ENCODE results near the gene PDIA5.

Gene PDIA5

GRCh38 chr3:123155471-123156011 lies 88.7 kb downstream of the PDIA5 start:
- Histone ChIP-seq H3K4me1 (ENCODE audit: insufficient read depth, low read length) (no peaks in the 10 kb centered on the region; the same call in 1 of the 2 replicates), H3K27me3 (ENCODE audit: insufficient read depth, low read length) (no peaks in the 10 kb centered on the region), H3K9ac (ENCODE audit: low read depth, low read length) (no peak overlapping the region), H3K9me3 (ENCODE audit: insufficient read depth, low read depth, low read length) (no peaks in the 10 kb centered on the region), H3K27ac (ENCODE audit: low read length) (no peak overlapping the region), H3K4me3 (ENCODE audit: low read length) (no peak overlapping the region), H3K36me3 (ENCODE audit: insufficient read depth, low read depth, low read length) (peaks cover 62% of the 10 kb centered on the region)

- Histone ChIP-seq H3K4me3 (ENCODE audit: low read length) (no peak overlapping the region), H3K36me3 (ENCODE audit: insufficient read depth, low read depth, low read length) (peaks cover 62% of the 10 kb centered on the region), H3K27ac (ENCODE audit: low read length) (no peak overlapping the region), H3K4me1 (ENCODE audit: insufficient read depth, low read length) (no peaks in the 10 kb centered on the region; the same call in 1 of the 2 replicates), H3K9ac (ENCODE audit: low read depth, low read length) (no peak overlapping the region), H3K9me3 (ENCODE audit: insufficient read depth, low read depth, low read length) (no peaks in the 10 kb centered on the region), H3K27me3 (ENCODE audit: insufficient read depth, low read length) (no peaks in the 10 kb centered on the region)
Observed at GRCh38 chr3:123156276-123156995, 89.6 kb downstream of the PDIA5 start.

GRCh38 chr3:123157209-123157597 lies 90.4 kb downstream of the PDIA5 start:
- Histone ChIP-seq H3K27me3 (ENCODE audit: insufficient read depth, low read length) (no peaks in the 10 kb centered on the region), H3K36me3 (ENCODE audit: insufficient read depth, low read depth, low read length) (peaks cover 70% of the 10 kb centered on the region), H3K27ac (ENCODE audit: low read length) (no peak overlapping the region), H3K4me1 (ENCODE audit: insufficient read depth, low read length) (no peaks in the 10 kb centered on the region; the same call in 1 of the 2 replicates), H3K4me3 (ENCODE audit: low read length) (no peak overlapping the region), H3K9ac (ENCODE audit: low read depth, low read length) (no peak overlapping the region), H3K9me3 (ENCODE audit: insufficient read depth, low read depth, low read length) (no peaks in the 10 kb centered on the region)

DNA sequence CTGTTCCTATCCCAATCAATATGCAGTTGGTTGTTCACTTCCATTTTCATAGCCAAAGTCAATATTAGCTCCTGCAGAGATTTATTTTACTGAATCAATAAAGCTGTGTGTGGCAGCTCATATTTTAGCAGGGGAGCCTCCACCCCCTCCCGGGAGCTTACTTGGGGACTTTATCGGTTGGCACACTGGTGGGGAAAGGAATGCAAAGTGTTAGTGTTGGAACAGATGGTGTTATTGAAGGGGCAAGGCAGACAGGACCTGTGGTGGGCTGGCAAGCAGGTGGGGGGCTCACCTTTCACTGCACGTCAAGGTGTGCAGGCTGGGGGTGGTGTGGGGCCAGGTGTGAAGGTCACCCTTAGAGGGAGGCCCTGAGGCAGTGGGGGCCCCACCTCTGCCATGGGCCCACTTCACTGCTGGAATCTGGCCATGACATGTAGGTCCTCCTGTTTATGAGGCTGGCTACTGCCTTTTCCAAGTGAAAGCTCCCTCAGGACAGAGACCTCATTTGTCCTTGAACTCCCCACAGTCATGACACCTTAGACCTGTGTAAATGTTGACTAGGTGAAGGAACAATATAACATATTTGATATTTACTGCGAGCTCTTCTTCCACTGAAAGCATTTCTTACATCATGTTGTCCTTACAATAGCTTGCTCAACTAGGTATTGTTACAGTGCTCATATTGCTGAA lies 90.9 kb downstream of the PDIA5 start:
- Histone ChIP-seq H3K36me3 (ENCODE audit: insufficient read depth, low read depth, low read length) (peaks cover 71% of the 10 kb centered on the region), H3K4me1 (ENCODE audit: insufficient read depth, low read length) (no peaks in the 10 kb centered on the region; the same call in 1 of the 2 replicates), H3K9ac (ENCODE audit: low read depth, low read length) (no peak overlapping the region), H3K4me3 (ENCODE audit: low read length) (no peak overlapping the region), H3K27me3 (ENCODE audit: insufficient read depth, low read length) (no peaks in the 10 kb centered on the region), H3K27ac (ENCODE audit: low read length) (no peak overlapping the region), H3K9me3 (ENCODE audit: insufficient read depth, low read depth, low read length) (no peaks in the 10 kb centered on the region)

- H3K4me1 ChIP-seq (ENCODE audit: insufficient read depth, low read length) = no peaks in the 10 kb centered on the region
- no peak overlapping the region for H3K4me3 ChIP-seq (ENCODE audit: low read length)
- H3K27ac ChIP-seq (ENCODE audit: low read length) = no peak overlapping the region
- peaks cover 65% of the 10 kb centered on the region for H3K36me3 ChIP-seq (ENCODE audit: insufficient read depth, low read depth, low read length)
- H3K27me3 ChIP-seq (ENCODE audit: insufficient read depth, low read length) = no peaks in the 10 kb centered on the region
- no peak overlapping the region for H3K9ac ChIP-seq (ENCODE audit: low read depth, low read length)
- H3K9me3 ChIP-seq (ENCODE audit: insufficient read depth, low read depth, low read length) = no peaks in the 10 kb centered on the region
Observed at GRCh38 chr3:123158330-123158729, 91.5 kb downstream of the PDIA5 start.

DNA sequence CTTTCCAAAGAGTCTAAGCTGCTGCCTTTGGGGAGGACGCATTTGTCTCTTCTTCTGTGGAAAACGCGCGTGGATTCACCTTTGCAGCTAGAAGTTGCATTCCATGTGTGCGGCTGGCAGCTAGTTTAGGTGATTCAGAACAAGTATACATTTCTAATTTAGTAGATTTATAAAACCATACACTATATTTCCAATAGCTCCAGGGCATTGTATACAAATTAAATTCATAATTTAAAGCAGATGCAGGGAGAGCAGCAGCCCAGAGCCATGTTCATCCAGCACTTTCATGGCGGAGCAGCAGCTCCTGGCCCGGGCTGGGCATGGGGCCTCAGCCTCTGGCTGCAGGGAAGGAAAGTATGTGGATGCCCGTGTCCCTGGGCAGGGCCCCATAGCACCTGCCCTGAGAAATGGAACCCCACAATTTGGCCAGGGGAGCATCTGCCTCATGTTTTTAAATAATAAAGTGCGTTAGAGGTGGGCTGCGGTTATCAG lies 92.1 kb downstream of the PDIA5 start:
- Histone ChIP-seq H3K36me3 (ENCODE audit: insufficient read depth, low read depth, low read length) (peaks cover 60% of the 10 kb centered on the region), H3K27ac (ENCODE audit: low read length) (no peak overlapping the region), H3K4me1 (ENCODE audit: insufficient read depth, low read length) (no peaks in the 10 kb centered on the region), H3K27me3 (ENCODE audit: insufficient read depth, low read length) (no peaks in the 10 kb centered on the region), H3K4me3 (ENCODE audit: low read length) (no peak overlapping the region), H3K9me3 (ENCODE audit: insufficient read depth, low read depth, low read length) (no peaks in the 10 kb centered on the region), H3K9ac (ENCODE audit: low read depth, low read length) (no peak overlapping the region)

GRCh38 chr3:123159926-123160635 lies 93.3 kb downstream of the PDIA5 start:
- no peaks in the 10 kb centered on the region for H3K9me3 ChIP-seq (ENCODE audit: insufficient read depth, low read depth, low read length)
- H3K9ac ChIP-seq (ENCODE audit: low read depth, low read length) = no peak overlapping the region
- H3K4me3 ChIP-seq (ENCODE audit: low read length) = no peak overlapping the region
- no peaks in the 10 kb centered on the region for H3K27me3 ChIP-seq (ENCODE audit: insufficient read depth, low read length)
- no peak overlapping the region for H3K27ac ChIP-seq (ENCODE audit: low read length)
- peaks cover 61% of the 10 kb centered on the region for H3K36me3 ChIP-seq (ENCODE audit: insufficient read depth, low read depth, low read length)
- H3K4me1 ChIP-seq (ENCODE audit: insufficient read depth, low read length) = no peaks in the 10 kb centered on the region

DNA sequence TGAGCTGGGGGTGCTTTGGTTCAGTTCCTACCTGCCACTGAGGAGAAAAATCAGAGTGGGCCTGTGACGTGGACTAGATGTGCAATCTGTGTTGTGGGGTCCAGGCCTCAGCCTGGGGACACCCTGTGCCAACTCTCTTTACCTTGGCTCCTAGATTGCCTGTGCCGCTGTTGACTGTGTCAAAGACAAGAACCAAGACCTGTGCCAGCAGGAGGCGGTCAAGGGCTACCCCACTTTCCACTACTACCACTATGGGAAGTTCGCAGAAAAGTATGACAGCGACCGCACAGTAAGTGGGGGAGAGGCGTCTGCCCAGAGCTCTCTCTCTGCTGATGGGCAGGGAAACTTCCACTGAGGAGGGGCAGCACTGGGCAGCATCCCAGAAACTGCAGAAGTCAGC lies 94.3 kb downstream of the PDIA5 start:
- Histone ChIP-seq H3K4me3 (ENCODE audit: low read length) (no peak overlapping the region), H3K9me3 (ENCODE audit: insufficient read depth, low read depth, low read length) (no peaks in the 10 kb centered on the region), H3K9ac (ENCODE audit: low read depth, low read length) (no peak overlapping the region), H3K27ac (ENCODE audit: low read length) (no peak overlapping the region), H3K27me3 (ENCODE audit: insufficient read depth, low read length) (no peaks in the 10 kb centered on the region), H3K36me3 (ENCODE audit: insufficient read depth, low read depth, low read length) (peaks cover 56% of the 10 kb centered on the region), H3K4me1 (ENCODE audit: insufficient read depth, low read length) (no peaks in the 10 kb centered on the region)

DNA sequence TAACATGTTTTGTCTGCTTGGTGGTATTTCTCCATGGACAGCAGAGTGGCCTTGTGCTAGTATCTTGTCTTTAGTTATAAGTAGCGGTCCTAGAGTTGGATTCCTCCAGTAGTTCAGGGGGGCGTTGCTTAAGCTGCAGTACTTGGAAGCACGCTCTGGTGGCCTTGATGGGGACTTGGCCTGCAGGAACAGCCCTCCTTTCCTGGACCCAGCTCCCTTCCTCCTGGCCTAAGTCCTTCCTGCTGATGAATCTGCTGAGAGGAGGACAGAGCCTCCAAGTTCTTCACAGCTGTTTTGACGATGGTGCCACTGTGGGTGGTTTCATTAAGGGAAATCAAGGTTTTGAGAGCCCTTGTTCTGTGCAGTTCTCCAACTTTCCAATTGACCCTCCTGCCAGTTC lies 96.3 kb downstream of the PDIA5 start:
- Histone ChIP-seq H3K27me3 (ENCODE audit: insufficient read depth, low read length) (no peaks in the 10 kb centered on the region), H3K4me1 (ENCODE audit: insufficient read depth, low read length) (no peaks in the 10 kb centered on the region), H3K4me3 (ENCODE audit: low read length) (no peak overlapping the region), H3K27ac (ENCODE audit: low read length) (no peak overlapping the region), H3K36me3 (ENCODE audit: insufficient read depth, low read depth, low read length) (peaks cover 51% of the 10 kb centered on the region), H3K9ac (ENCODE audit: low read depth, low read length) (no peak overlapping the region), H3K9me3 (ENCODE audit: insufficient read depth, low read depth, low read length) (no peaks in the 10 kb centered on the region)

DNA sequence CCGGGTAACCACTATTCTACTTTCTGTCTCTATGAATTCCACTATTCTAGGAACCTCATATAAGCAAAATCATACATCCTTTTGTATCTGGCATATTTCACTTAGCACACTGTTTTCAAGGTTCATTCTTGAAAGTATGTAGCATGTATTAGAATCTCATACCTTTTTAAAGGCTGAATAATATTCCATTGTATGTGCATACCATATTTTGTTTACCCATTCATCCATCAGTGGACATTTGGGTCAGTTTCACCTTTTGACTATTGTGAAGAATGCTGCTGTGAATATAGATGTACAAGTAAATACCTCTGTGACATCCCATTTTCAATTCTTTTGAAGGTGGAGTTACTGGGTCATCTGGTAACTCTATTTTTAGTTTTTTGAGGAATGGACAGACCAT lies 98.3 kb downstream of the PDIA5 start:
- Histone ChIP-seq H3K4me1 (ENCODE audit: insufficient read depth, low read length) (no peaks in the 10 kb centered on the region), H3K36me3 (ENCODE audit: insufficient read depth, low read depth, low read length) (peaks cover 43% of the 10 kb centered on the region), H3K27me3 (ENCODE audit: insufficient read depth, low read length) (no peaks in the 10 kb centered on the region), H3K27ac (ENCODE audit: low read length) (no peak overlapping the region), H3K9ac (ENCODE audit: low read depth, low read length) (no peak overlapping the region), H3K9me3 (ENCODE audit: insufficient read depth, low read depth, low read length) (no peaks in the 10 kb centered on the region), H3K4me3 (ENCODE audit: low read length) (no peak overlapping the region)

DNA sequence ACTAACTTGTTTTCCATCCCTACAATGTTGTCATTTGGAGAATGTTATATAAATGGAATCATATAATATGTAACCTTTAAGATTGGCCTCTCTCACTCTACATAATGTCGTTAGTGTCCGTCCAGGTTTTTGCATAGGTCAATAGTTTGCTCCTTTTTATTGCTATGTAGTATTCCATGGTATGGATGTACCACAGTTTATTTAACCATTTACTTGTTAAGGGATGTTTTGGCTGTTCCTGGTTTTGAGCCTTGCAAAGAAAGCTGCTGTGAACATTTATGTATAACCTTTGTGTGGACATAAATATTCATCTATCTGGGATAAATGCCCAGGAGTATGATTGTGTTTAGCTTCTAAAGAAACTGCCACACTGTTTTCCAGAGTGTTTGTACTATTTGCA lies 100.9 kb downstream of the PDIA5 start:
- no peaks in the 10 kb centered on the region for H3K4me1 ChIP-seq (ENCODE audit: insufficient read depth, low read length)

More for the DNA sequence above, 100.9 kb downstream of the PDIA5 start:
- H3K9ac ChIP-seq (ENCODE audit: low read depth, low read length) = no peak overlapping the region
- H3K27ac ChIP-seq (ENCODE audit: low read length) = no peak overlapping the region
- H3K27me3 ChIP-seq (ENCODE audit: insufficient read depth, low read length) = no peaks in the 10 kb centered on the region
- no peaks in the 10 kb centered on the region for H3K9me3 ChIP-seq (ENCODE audit: insufficient read depth, low read depth, low read length)
- no peak overlapping the region for H3K4me3 ChIP-seq (ENCODE audit: low read length)
- H3K36me3 ChIP-seq (ENCODE audit: insufficient read depth, low read depth, low read length) = peaks cover 20% of the 10 kb centered on the region

Data from iPS-20b (cell line).